AG04449 (cell line): ENCODE data around the gene PON3.

Experiments used
- CTCF ChIA-PET: fragments of 350-600 bp; formaldehyde crosslinking; extraction: SDS; loops from one replicate; lab custom pipeline; 2021; ENCODE audit warnings: antibody characterized with exemption; lab: Yijun Ruan, JAX
- POLR2A ChIA-PET: fragments of 400-600, 350-600 bp; formaldehyde crosslinking; extraction: SDS; loops from one replicate; lab custom pipeline; 2020; ENCODE audit warnings: antibody characterized with exemption, inconsistent platforms; lab: Yijun Ruan, JAX
- DNase-seq: peaks from one replicate; pipeline ENCODE4 v3.0.0-alpha.2; 2010; ENCODE audit warnings: low read depth, low spot score
- H3K4me3 ChIP-seq: 2 replicates; pipeline ENCODE4 v1.5.1; 2011; ENCODE audit warnings: low read depth, mild to moderate bottlenecking, control low read depth, low read length
- TF ChIP-seq, protein P1 (sequence below): IDR thresholded peaks from one replicate; pipeline ENCODE4 v1.5.1; 2011; ENCODE audit warnings: mild to moderate bottlenecking, moderate library complexity, low read length, control low read depth, inconsistent platforms; ENCODE audit not compliant: insufficient read depth; ENCODE audit errors: missing control alignments

Gene PON3

DNA sequence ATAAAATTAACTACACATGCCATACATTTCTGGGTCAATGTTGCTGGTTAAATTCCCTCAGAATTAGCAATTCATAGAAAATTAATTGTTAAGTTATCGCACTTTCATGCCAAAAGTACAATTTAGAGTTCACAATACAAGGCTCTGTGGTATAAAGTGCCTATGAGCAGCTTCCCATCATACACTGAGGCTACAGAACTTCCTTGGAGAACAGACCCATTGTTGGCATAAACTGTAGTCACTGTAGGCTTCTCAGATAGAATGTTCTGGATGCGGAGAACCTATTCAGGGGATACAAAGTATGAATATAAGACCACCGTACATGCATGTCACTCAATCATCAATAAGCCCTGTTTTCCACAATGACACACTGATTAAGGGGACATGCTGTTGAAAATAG, 9.0 kb upstream of the PON3 start:
- H3K4me3 ChIP-seq = no peak overlapping the region
- POLR2A ChIA-PET = no interaction called here
- no peak for DNase-seq
- CTCF ChIA-PET = interaction anchor here (1.2 kb wide), 1 partner anchor 72 kb away, joined by 3 read pairs; no protein-coding TSS in a partner anchor
- TF ChIP-seq, protein P1, sequence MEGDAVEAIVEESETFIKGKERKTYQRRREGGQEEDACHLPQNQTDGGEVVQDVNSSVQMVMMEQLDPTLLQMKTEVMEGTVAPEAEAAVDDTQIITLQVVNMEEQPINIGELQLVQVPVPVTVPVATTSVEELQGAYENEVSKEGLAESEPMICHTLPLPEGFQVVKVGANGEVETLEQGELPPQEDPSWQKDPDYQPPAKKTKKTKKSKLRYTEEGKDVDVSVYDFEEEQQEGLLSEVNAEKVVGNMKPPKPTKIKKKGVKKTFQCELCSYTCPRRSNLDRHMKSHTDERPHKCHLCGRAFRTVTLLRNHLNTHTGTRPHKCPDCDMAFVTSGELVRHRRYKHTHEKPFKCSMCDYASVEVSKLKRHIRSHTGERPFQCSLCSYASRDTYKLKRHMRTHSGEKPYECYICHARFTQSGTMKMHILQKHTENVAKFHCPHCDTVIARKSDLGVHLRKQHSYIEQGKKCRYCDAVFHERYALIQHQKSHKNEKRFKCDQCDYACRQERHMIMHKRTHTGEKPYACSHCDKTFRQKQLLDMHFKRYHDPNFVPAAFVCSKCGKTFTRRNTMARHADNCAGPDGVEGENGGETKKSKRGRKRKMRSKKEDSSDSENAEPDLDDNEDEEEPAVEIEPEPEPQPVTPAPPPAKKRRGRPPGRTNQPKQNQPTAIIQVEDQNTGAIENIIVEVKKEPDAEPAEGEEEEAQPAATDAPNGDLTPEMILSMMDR = no peak

DNA sequence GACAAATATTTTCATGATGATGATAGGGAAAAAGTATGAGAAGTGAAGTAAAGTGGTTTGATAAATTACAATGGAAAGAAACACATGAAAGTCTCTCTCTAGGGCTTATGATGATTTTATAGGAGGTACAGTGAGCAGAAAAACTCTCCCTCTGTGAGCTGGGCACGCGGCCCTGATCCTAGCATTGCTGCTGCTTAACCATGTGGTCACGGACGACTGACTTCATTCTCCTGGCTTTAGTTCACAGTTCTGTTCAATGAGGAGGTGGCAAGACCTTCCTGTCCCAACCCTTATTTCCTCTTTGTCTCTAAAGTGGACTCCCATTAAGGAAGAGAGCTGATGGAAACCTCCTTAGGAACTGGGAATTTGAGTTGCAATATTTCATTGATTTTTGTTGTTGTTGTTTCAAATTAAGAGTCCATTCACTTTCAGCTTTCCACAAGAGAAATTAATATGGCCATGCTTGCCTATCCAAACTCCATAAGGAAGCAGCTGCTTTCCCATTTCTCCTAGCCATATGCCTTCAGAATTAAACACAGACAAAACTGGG, 8.2 kb upstream of the PON3 start:
- DNase-seq = no peak
- POLR2A ChIA-PET = no interaction called here

DNA sequence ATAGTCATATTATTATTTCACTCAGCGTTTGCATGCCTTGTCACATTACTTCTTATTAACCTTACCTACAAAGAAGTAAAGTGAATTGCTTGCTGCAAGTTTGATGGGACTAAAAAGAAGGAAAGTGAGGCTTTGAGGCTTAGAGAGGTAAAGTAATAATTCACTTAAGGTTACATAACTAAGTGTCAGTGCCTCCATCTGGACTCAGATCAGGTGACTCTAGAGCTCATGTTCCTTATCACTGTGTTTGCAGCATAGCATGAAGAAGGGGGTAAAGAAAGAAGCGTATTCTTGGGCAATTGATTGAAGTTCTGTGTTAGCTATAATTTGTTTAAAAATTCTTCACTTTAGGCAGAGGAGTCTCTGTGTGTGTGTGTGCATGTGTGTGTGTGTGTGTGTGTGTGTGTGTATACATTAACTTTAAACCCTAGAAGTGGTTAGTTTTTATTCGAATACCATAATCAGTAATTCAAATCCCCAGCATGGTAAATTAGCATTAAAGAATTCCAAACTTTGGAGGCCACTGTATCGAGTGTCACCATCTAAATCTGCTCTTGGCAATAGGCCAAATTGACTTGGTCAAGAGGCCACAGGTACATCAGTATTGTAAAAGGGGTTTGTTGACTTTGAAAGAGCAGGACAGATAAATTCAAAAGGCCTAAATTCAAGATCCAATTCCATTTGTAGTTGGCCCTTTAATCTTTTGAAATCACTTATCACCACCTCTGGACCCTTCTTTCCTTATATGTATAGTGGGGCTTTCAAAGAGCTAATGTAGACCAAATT, 2.2 kb upstream of the PON3 start:
- TF ChIP-seq, protein P1 = no peak
- ChIA-PET POLR2A (no interaction called here), CTCF (interaction anchor here (1.5 kb wide), 1 partner anchor 9 kb away, joined by 4 read pairs; no protein-coding TSS in a partner anchor)
- DNase-seq = no peak
- no peak overlapping the region for H3K4me3 ChIP-seq

More for the DNA sequence above, 8.2 kb upstream of the PON3 start:
- H3K4me3 ChIP-seq = no peak overlapping the region
- TF ChIP-seq, protein P1 = no peak
- CTCF ChIA-PET = interaction anchor here (1.2 kb wide), 1 partner anchor 73 kb away, joined by 3 read pairs; no protein-coding TSS in a partner anchor

DNA sequence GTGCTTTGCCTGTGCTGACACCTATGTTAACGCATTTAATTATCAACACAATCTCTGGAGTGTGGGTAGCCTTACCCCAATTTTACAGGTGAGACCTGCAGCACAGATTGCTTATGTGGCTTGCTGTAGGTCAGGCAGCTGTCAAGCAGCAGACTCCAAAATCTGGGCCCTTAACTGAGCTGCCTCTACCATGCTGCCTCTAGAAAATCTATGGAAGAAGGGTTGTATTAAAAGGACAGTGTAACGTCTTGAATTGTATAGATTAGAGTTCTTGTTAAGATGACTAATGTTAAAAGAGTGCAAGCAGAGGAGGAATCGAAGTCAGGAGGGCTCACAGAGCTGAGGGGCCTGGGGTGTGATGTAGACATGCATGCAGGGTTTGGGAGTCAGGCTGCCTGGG, 1.2 kb upstream of the PON3 start:
- TF ChIP-seq, protein P1 = no peak
- POLR2A ChIA-PET = no interaction called here
- CTCF ChIA-PET = interaction anchor here (1.5 kb wide), 1 partner anchor 10 kb away, joined by 4 read pairs; no protein-coding TSS in a partner anchor
- H3K4me3 ChIP-seq = no peak overlapping the region
- no peak for DNase-seq

DNA sequence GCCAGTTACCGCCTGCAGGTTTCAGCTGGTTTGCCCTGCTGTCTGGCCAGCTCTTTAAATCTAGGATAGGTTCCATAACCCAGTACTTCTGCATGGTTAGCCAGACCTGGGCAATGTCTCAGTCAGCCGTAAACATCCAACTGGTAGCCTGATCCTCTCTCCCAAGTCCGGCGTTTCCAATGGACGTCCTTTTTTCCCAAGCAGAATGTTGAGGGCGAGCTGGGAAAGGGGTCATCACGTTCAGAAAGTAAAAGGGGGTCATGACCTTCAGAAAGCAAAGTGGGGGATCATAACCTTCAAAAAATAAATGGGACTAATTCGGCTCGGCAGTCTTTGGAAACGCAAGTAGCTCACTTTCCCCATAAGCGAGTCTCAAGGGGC, 430 bp downstream of the PON3 start:
- ChIA-PET POLR2A (no interaction called here), CTCF (no interaction called here)
- TF ChIP-seq, protein P1 = no peak
- H3K4me3 ChIP-seq = no peak overlapping the region
- no peak for DNase-seq

DNA sequence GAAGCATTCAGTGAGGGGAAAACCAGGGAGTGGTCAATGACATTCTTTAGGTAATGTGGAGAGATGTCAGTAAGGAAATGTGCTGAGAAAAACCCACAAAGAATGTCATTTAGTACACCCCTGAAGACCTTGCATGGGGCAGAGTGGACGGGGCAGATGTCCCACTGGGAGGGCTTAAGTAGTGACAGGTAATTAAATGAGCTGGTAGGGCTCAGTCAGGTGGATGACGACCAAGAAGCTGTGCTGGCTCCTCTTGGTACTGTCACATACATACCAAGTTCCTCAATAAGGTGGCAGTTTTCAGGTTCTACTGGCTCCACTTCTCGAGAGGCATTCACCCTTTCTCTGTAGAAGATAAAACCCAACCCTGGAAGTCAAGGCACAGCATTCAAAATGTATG, 1.8 kb downstream of the PON3 start:
- H3K4me3 ChIP-seq = no peak overlapping the region
- TF ChIP-seq, protein P1 = no peak
- ChIA-PET CTCF (no interaction called here), POLR2A (no interaction called here)
- DNase-seq = no peak
